ENCODE measurements around the gene FITM2.

GRCh38 chr20:44314870-44315269, 3.9 kb upstream of the FITM2 start:
- TF ChIP-seq CTCF (IDR thresholded peaks at IDR 0.05) (no peak), EP300 (IDR thresholded peaks at IDR 0.05) (no peak), POLR2AphosphoS5 (IDR thresholded peaks at IDR 0.05) (no peak), POLR2A (IDR thresholded peaks at IDR 0.05) (no peak)

All from upper lobe of left lung (tissue), 4 donors.